Gastrocnemius medialis (tissue), 4 donors: ENCODE measurements around the gene DAGLB.

Experiments
- POLR2A ChIP-seq, 2 donors: fragments of 450-650 bp; IDR thresholded peaks; one replicate each; pipeline ENCODE4 v1.6.1; 2017; ENCODE audit warnings: antibody characterized with exemption in 2 of 2, mild to moderate bottlenecking in 2 of 2, moderate library complexity in 2 of 2
- TF ChIP-seq, protein P1 (sequence below), 5 experiments: fragments of 450-650 bp in 3 of 5; fragments of 200-600 bp in 2 of 5; sonication (generic) in 2 of 5; IDR thresholded peaks in 4 of 5; conservative IDR thresholded peaks in 1 of 5; 1 replicate in 4 of 5; 2 replicates in 1 of 5; pipeline ENCODE4 v1.5.1; 2016 to 2019; ENCODE audit warnings: antibody characterized with exemption in 5 of 5, mild to moderate bottlenecking in 3 of 5, moderate library complexity in 3 of 5

DNA sequence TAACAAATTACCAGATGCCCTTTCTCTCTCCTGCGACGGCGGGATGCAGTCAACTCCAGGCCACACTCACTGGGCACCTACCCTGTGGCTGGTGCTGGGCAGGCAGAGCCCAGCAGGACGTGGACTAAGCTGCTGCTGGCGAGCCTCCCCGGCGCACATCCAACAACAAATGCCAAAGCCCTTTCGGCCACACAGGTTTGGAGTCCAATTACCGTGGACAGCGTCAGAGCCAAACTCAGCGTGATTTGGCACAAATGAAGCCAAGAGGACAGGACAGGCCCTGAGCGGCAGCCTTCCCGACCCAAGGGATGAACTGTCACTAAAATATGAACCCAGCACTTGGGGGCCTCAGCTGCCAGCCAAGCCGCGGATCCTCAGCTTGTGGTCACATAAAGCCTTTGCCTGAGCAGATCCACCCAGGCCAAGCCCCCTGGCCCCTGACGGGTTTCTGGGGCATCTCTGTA, 28.4 kb downstream of the DAGLB start:
- TF ChIP-seq, protein P1, sequence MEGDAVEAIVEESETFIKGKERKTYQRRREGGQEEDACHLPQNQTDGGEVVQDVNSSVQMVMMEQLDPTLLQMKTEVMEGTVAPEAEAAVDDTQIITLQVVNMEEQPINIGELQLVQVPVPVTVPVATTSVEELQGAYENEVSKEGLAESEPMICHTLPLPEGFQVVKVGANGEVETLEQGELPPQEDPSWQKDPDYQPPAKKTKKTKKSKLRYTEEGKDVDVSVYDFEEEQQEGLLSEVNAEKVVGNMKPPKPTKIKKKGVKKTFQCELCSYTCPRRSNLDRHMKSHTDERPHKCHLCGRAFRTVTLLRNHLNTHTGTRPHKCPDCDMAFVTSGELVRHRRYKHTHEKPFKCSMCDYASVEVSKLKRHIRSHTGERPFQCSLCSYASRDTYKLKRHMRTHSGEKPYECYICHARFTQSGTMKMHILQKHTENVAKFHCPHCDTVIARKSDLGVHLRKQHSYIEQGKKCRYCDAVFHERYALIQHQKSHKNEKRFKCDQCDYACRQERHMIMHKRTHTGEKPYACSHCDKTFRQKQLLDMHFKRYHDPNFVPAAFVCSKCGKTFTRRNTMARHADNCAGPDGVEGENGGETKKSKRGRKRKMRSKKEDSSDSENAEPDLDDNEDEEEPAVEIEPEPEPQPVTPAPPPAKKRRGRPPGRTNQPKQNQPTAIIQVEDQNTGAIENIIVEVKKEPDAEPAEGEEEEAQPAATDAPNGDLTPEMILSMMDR (IDR thresholded peaks at IDR 0.05 in 4 of 5, conservative IDR thresholded peaks at IDR 0.05 in 1 of 5) = no peak
- TF ChIP-seq POLR2A (IDR thresholded peaks at IDR 0.05) = peak in 1 of 2 donors; percentile 13
